Mesendoderm (in vitro differentiated cells): Measurements from ENCODE around the gene TOR1A.

Experiments
- DNase-seq: peaks from one replicate; pipeline ENCODE4 v3.0.0; 2013
- H2AK5ac ChIP-seq: 2 replicates; pipeline ENCODE4 v1.6.1; 2013; ENCODE audit warnings: low read length, inconsistent platforms
- H2BK120ac ChIP-seq: 2 replicates; pipeline ENCODE4 v1.6.1; 2013; ENCODE audit warnings: low read depth, mild to moderate bottlenecking, low read length, moderate library complexity, mixed read lengths
- H2BK15ac ChIP-seq: replicated peaks from 2 replicates; pipeline ENCODE4 v1.6.1; 2013; ENCODE audit warnings: low read depth, mild to moderate bottlenecking, moderate library complexity
- H2BK5ac ChIP-seq: 2 replicates; pipeline ENCODE4 v1.6.1; 2013; ENCODE audit warnings: low read length, inconsistent platforms
- H3K18ac ChIP-seq: 2 replicates; pipeline ENCODE4 v1.6.1; 2013; ENCODE audit warnings: mild to moderate bottlenecking, low read length, mixed read lengths
- H3K23ac ChIP-seq: one replicate; pipeline ENCODE4 v1.6.1; 2013; ENCODE audit warnings: low read length
- H3K27ac ChIP-seq: 2 replicates; pipeline ENCODE4 v1.5.1; 2013; ENCODE audit warnings: low read depth, mild to moderate bottlenecking, inconsistent platforms, low read length, moderate library complexity
- H3K27me3 ChIP-seq: 2 replicates; pipeline ENCODE4 v1.6.1; 2013; ENCODE audit warnings: low read length, control low read depth, mild to moderate bottlenecking, inconsistent platforms; ENCODE audit not compliant: insufficient read depth, poor library complexity
- H3K36me3 ChIP-seq: 2 replicates; pipeline ENCODE4 v1.6.1; 2013; ENCODE audit warnings: low read length, inconsistent platforms; ENCODE audit not compliant: control insufficient read depth, insufficient read depth
- H3K4ac ChIP-seq: one replicate; pipeline ENCODE4 v1.6.1; 2013; ENCODE audit warnings: low read depth, mild to moderate bottlenecking, low read length, moderate library complexity
- H3K4me1 ChIP-seq: 2 replicates; pipeline ENCODE4 v1.6.1; 2013; ENCODE audit warnings: low read depth, low read length, inconsistent platforms; ENCODE audit not compliant: control insufficient read depth
- H3K4me2 ChIP-seq: 2 replicates; pipeline ENCODE4 v1.6.1; 2013; ENCODE audit warnings: low read length
- H3K4me3 ChIP-seq: 2 replicates; pipeline ENCODE4 v1.5.1; 2013; ENCODE audit warnings: mild to moderate bottlenecking, low read length
- H3K56ac ChIP-seq: one replicate; pipeline ENCODE4 v1.6.1; 2013; ENCODE audit warnings: low read length
- H3K79me1 ChIP-seq: 2 replicates; pipeline ENCODE4 v1.6.1; 2013; ENCODE audit warnings: low read length, inconsistent platforms
- H3K79me2 ChIP-seq: 2 replicates; pipeline ENCODE4 v1.6.1; 2013; ENCODE audit warnings: mild to moderate bottlenecking, low read length; ENCODE audit not compliant: control insufficient read depth, insufficient read depth
- H3K9ac ChIP-seq: 2 replicates; pipeline ENCODE4 v1.6.1; 2013; ENCODE audit warnings: low read length, inconsistent platforms
- H4K5ac ChIP-seq: one replicate; pipeline ENCODE4 v1.6.1; 2013; ENCODE audit warnings: low read length
- H4K8ac ChIP-seq: one replicate; pipeline ENCODE4 v1.6.1; 2013; ENCODE audit warnings: low read depth, mild to moderate bottlenecking, control low read depth, low read length, moderate library complexity
- WGBS: extraction: QIAGEN DNeasy Blood & Tissue Kit; methylation state at CpG from one replicate; pipeline ENCODE4 v1.1.7; 2013; ENCODE audit warnings: low lambda C conversion rate, missing lambda C conversion rate; ENCODE audit not compliant: insufficient coverage; ENCODE audit errors: extremely low coverage; 5-methylcytosine and 5-hydroxymethylcytosine counted together

TOR1A gene

DNA sequence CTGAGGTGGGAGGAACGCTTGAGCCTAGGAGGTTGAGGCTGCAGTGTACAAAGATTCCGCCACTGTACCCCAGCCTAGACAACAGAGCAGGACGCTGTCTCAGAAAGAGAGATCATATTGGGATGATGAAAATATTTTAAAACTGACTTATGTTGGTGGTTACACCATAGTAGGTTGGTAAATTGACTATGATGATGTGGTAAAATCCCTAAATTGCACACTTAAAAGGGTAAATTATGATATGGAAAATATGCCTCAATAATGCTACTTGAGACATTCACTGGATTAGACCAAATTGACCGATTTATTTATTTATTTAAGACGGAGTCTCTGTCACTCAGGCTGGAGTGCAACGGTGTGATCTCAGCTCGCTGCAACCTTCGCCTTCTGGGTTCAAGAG, 42.8 kb downstream of the TOR1A start:
- Histone ChIP-seq H2BK120ac (no peak overlapping the region), H3K27me3 (no peaks in the 10 kb centered on the region), H2BK5ac (no peak overlapping the region), H2AK5ac (no peak overlapping the region), H3K27ac (no peak overlapping the region), H3K9ac (no peak overlapping the region), H3K4ac (no peak overlapping the region), H3K23ac (no peak overlapping the region), H3K4me2 (no peak overlapping the region), H3K4me3 (no peak overlapping the region), H2BK15ac (no peak overlapping the region), H3K79me1 (no peaks in the 10 kb centered on the region), H4K8ac (no peak overlapping the region), H3K18ac (no peak overlapping the region), H3K4me1 (no peaks in the 10 kb centered on the region), H3K36me3 (no peaks in the 10 kb centered on the region), H4K5ac (no peak overlapping the region), H3K56ac (no peak overlapping the region), H3K79me2 (no peaks in the 10 kb centered on the region)
- no CpG with 5 or more reads among the region's 8 CpGs for WGBS
- no peak for DNase-seq

DNA sequence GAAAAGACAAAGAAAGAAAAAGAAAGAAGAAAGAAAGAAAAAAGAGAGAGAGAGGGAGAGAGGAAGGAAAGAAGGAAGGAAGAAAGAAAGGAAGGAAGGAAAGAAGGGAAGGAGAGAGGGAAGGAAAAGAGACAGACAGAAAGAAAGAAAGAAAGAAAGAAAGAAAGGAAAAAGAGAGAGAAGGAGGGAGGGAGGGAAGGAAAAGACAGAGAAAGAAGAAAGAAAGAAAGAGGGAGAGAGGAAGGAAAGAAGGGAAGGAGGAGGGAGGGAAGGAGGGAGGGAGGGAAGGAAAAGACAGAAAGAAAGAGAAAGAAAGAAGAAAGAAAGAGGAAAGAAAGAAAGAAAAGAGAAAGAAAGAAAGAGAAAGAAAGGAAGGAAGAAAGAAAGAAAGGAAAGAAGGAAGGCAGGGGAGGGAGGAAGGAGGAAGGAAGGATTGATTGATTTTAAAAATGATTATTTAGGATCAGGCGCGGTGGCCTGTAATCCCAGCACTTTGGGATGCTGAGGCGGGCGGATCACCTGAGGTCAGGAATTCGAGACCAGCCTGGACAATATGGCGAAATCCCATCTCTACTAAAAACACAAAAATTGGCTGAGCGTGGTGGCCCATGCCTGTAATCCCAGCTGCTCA, 44.3 kb downstream of the TOR1A start:
- Histone ChIP-seq H3K36me3 (no peaks in the 10 kb centered on the region), H3K4me3 (no peak overlapping the region), H3K27ac (no peak overlapping the region), H3K9ac (no peak overlapping the region), H2BK15ac (no peak overlapping the region), H2BK120ac (no peak overlapping the region), H4K8ac (no peak overlapping the region), H3K4ac (no peak overlapping the region), H2BK5ac (no peak overlapping the region), H3K27me3 (no peaks in the 10 kb centered on the region), H3K4me1 (no peaks in the 10 kb centered on the region), H2AK5ac (no peak overlapping the region), H4K5ac (no peak overlapping the region), H3K4me2 (no peak overlapping the region), H3K79me2 (no peaks in the 10 kb centered on the region), H3K79me1 (no peaks in the 10 kb centered on the region), H3K23ac (no peak overlapping the region), H3K18ac (no peak overlapping the region), H3K56ac (no peak overlapping the region)
- no peak for DNase-seq
- no CpG with 5 or more reads among the region's 7 CpGs for WGBS

DNA sequence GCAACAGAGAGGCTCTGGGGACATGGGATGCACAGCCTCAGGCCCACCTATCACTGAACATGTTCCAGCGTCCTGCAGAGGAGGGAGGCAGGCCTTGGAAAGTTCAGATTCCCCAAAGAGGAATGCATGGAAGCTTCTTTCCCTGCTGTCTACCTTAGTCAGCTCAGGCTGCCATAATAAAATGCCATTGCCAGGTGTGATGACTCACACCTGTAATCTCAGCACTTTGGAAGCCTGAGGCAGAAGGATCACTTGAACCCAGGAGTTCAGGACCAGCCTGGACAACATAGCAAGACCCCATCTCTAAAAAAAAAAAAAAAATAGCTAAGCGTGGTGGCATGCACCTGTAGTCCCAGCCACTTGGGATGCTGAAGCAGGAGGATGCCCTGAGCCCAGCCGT, 45.5 kb downstream of the TOR1A start:
- no peak overlapping the region for H3K27ac ChIP-seq
- H3K18ac ChIP-seq: no peak overlapping the region
- no peaks in the 10 kb centered on the region for H3K36me3 ChIP-seq
- no peak overlapping the region for H3K4me2 ChIP-seq
- H3K9ac ChIP-seq: no peak overlapping the region
- H4K5ac ChIP-seq: no peak overlapping the region
- no peak overlapping the region for H2BK15ac ChIP-seq
- no peak overlapping the region for H3K23ac ChIP-seq
- no peak overlapping the region for H3K4me3 ChIP-seq
- H3K27me3 ChIP-seq: no peaks in the 10 kb centered on the region
- H3K79me1 ChIP-seq: no peaks in the 10 kb centered on the region
- H3K4ac ChIP-seq: no peak overlapping the region
- H3K79me2 ChIP-seq: no peaks in the 10 kb centered on the region
- H3K4me1 ChIP-seq: no peaks in the 10 kb centered on the region
- no peak overlapping the region for H3K56ac ChIP-seq
- no peak overlapping the region for H4K8ac ChIP-seq
- WGBS: no CpG with 5 or more reads among the region's 3 CpGs
- H2AK5ac ChIP-seq: no peak overlapping the region
- DNase-seq: no peak
- H2BK120ac ChIP-seq: no peak overlapping the region
- H2BK5ac ChIP-seq: no peak overlapping the region

DNA sequence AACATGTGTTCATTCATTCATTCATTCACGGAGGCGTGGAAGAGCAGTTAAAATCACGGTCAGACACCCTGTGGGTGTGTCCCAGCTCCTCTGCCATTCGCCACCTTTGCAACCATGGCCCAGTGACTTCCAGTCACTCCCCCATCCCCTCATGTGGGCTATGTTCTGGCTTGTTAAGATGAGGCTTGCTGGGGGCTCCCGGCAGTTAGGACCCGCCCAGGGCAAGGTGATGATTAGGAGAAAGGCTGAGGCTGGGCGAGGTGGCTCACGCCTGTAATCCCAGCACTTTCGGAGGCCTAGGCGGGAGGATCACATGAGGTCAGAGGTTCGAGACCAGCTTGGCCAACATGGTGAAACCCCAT, 46.2 kb downstream of the TOR1A start:
- H3K4me3 ChIP-seq: no peak overlapping the region
- no peaks in the 10 kb centered on the region for H3K36me3 ChIP-seq
- no peak overlapping the region for H3K4ac ChIP-seq
- no peaks in the 10 kb centered on the region for H3K4me1 ChIP-seq
- no peak overlapping the region for H3K27ac ChIP-seq
- no peak overlapping the region for H2BK15ac ChIP-seq
- no peak overlapping the region for H4K8ac ChIP-seq
- no peaks in the 10 kb centered on the region for H3K79me2 ChIP-seq
- WGBS: no CpG with 5 or more reads among the region's 11 CpGs
- no peak overlapping the region for H4K5ac ChIP-seq
- no peak overlapping the region for H2BK120ac ChIP-seq
- H3K9ac ChIP-seq: no peak overlapping the region
- no peak overlapping the region for H3K23ac ChIP-seq
- H3K56ac ChIP-seq: no peak overlapping the region
- no peaks in the 10 kb centered on the region for H3K27me3 ChIP-seq
- no peak overlapping the region for H2BK5ac ChIP-seq
- no peak for DNase-seq
- no peak overlapping the region for H2AK5ac ChIP-seq
- H3K4me2 ChIP-seq: no peak overlapping the region
- H3K18ac ChIP-seq: no peak overlapping the region
- H3K79me1 ChIP-seq: no peaks in the 10 kb centered on the region

DNA sequence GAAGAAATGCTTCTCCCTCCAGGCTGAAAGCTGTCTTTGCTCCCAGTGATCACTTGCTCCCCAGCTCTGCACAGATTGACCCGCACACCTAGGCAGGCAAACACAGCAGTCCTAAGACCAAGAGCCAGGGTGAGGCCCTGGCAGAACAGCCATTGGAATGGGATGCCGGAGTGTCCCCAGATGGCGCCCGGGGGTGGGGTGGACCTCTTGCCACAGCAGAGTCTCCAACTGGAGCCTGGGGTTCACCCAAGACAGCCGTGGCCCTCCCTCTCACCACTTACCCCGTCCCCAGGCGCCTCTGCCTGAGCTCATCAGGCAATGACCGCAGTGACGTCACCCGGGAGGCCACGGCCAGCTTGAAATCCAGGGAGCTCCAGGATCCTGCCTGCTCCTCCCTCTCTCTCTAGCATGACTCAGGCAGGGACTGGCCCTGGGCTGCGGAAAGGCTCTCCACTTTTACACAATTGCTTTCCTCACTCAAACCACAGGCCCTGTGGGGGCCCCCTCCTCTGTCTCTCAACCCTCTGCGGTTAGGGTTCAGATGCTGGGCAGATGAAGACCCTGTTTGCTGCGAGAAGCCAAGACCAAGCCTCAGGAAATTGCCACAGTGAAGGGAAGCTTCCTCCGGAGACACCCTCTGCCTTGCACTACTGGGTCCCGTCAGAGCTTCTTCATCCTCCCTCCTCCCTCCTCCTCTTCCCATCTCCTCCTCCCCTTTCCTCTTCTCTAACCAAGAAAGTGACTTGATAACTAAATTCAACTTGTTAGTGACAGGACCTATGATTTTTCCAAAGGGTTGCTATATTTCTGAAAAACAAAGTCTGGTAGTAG, 46.8 kb downstream of the TOR1A start:
- H3K4me3 ChIP-seq: no peak overlapping the region
- no peaks in the 10 kb centered on the region for H3K36me3 ChIP-seq
- no peaks in the 10 kb centered on the region for H3K79me1 ChIP-seq
- H4K8ac ChIP-seq: no peak overlapping the region
- H3K56ac ChIP-seq: no peak overlapping the region
- peak; percentile 88 for DNase-seq
- no peak overlapping the region for H3K23ac ChIP-seq
- H3K27ac ChIP-seq: no peak overlapping the region
- H2AK5ac ChIP-seq: no peak overlapping the region
- H2BK5ac ChIP-seq: no peak overlapping the region
- H3K18ac ChIP-seq: no peak overlapping the region
- H2BK120ac ChIP-seq: no peak overlapping the region
- H3K4me1 ChIP-seq: no peaks in the 10 kb centered on the region
- no peak overlapping the region for H3K9ac ChIP-seq
- no peak overlapping the region for H3K4me2 ChIP-seq
- WGBS: no CpG with 5 or more reads among the region's 16 CpGs
- no peaks in the 10 kb centered on the region for H3K79me2 ChIP-seq
- H2BK15ac ChIP-seq: no peak overlapping the region
- no peak overlapping the region for H3K4ac ChIP-seq
- no peaks in the 10 kb centered on the region for H3K27me3 ChIP-seq
- no peak overlapping the region for H4K5ac ChIP-seq
